BLaER1 treated with 17β-estradiol and CSF1 and Interleukin-3, amounts not matched to agents 10 nM and 100 nM (cell line): Measurements from ENCODE around the gene SRGAP3.

ENCODE experiments used
- H3K27ac ChIP-seq, 11 experiments: shearing (Covaris generic); formaldehyde crosslinking; 2 replicates each; pipeline ENCODE4 v1.8.1; 2022
- H3K27me3 ChIP-seq, 11 experiments: shearing (Covaris generic); formaldehyde crosslinking; 2 replicates each; pipeline ENCODE4 v1.8.1; 2022
- H3K36me3 ChIP-seq, 11 experiments: shearing (Covaris generic); formaldehyde crosslinking; 2 replicates each; pipeline ENCODE4 v1.8.1; 2022
- H3K4me1 ChIP-seq, 10 experiments: shearing (Covaris generic); formaldehyde crosslinking; 2 replicates each; pipeline ENCODE4 v1.8.1; 2022
- H3K4me2 ChIP-seq, 11 experiments: shearing (Covaris generic); formaldehyde crosslinking; 2 replicates each; pipeline ENCODE4 v1.8.1; 2022
- H3K4me3 ChIP-seq, 10 experiments: shearing (Covaris generic); formaldehyde crosslinking; 2 replicates each; pipeline ENCODE4 v1.8.1; 2022
- H3K9ac ChIP-seq, 11 experiments: shearing (Covaris generic); formaldehyde crosslinking; 2 replicates each; pipeline ENCODE4 v1.8.1; 2022
- H3K9me3 ChIP-seq, 11 experiments: shearing (Covaris generic); formaldehyde crosslinking; replicated peaks in 1 of 11; 2 replicates each; pipeline ENCODE4 v1.8.1; 2022
- H4K20me1 ChIP-seq, 11 experiments: shearing (Covaris generic); formaldehyde crosslinking; 2 replicates each; pipeline ENCODE4 v1.8.1; 2022
- Cebpa-rat ChIP-seq, 11 experiments: shearing (Covaris generic); IDR thresholded peaks; 2 replicates each; pipeline ENCODE4 v1.8.1; 2022

The SRGAP3 gene

GRCh38 chr3:9233101-9233500, 16.3 kb downstream of the SRGAP3 start:
- H3K9ac ChIP-seq = no peak overlapping the region
- H3K27ac ChIP-seq = no peak overlapping the region
- no peaks in the 10 kb centered on the region; a peak in 1 of 22 replicates for H4K20me1 ChIP-seq
- TF ChIP-seq Cebpa-rat (IDR thresholded peaks at IDR 0.05) = no peak
- peaks cover 0 to 6% (median 0%) of the 10 kb centered on the region in 10 experiments; a peak in 2 of 20 replicates for H3K4me1 ChIP-seq
- no peak overlapping the region for H3K4me3 ChIP-seq
- peaks cover 0 to 4% (median 0%) of the 10 kb centered on the region in 11 experiments; a peak in 1 of 22 replicates for H3K36me3 ChIP-seq
- no peak overlapping the region for H3K4me2 ChIP-seq
- H3K9me3 ChIP-seq = peaks cover 0 to 8% (median 0%) of the 10 kb centered on the region in 11 experiments; a peak in 3 of 22 replicates
- H3K27me3 ChIP-seq = no peaks in the 10 kb centered on the region

GRCh38 chr3:9231937-9232336, 17.5 kb downstream of the SRGAP3 start:
- H3K27me3 ChIP-seq = no peaks in the 10 kb centered on the region
- H3K9ac ChIP-seq = no peak overlapping the region
- H3K36me3 ChIP-seq = 0 out of 22 replicates have a peak, but pooled peaks cover 0 to 4% (median 0%) of the 10 kb centered on the region in 11 experiments
- H3K4me1 ChIP-seq = peaks cover 0 to 5% (median 0%) of the 10 kb centered on the region in 10 experiments; a peak in 2 of 20 replicates
- no peak overlapping the region for H3K4me2 ChIP-seq
- no peaks in the 10 kb centered on the region; a peak in 1 of 22 replicates for H4K20me1 ChIP-seq
- no peak overlapping the region for H3K27ac ChIP-seq
- H3K4me3 ChIP-seq = no peak overlapping the region
- peaks cover 0 to 8% (median 0%) of the 10 kb centered on the region in 11 experiments; a peak in 3 of 22 replicates for H3K9me3 ChIP-seq
- no peak for TF ChIP-seq Cebpa-rat (IDR thresholded peaks at IDR 0.05)

- Histone ChIP-seq H3K4me2 (no peak overlapping the region), H3K27me3 (no peaks in the 10 kb centered on the region), H3K4me3 (no peak overlapping the region), H4K20me1 (peaks cover 0 to 3% (median 0%) of the 10 kb centered on the region in 11 experiments; a peak in 1 of 22 replicates), H3K9me3 (peaks cover 0 to 6% (median 0%) of the 10 kb centered on the region in 11 experiments; a peak in 3 of 22 replicates), H3K9ac (no peak overlapping the region), H3K36me3 (0 out of 22 replicates have a peak, but pooled peaks cover 0 to 4% (median 0%) of the 10 kb centered on the region in 11 experiments), H3K4me1 (peaks cover 0 to 5% (median 0%) of the 10 kb centered on the region in 10 experiments; a peak in 2 of 20 replicates), H3K27ac (no peak overlapping the region)
- no peak for TF ChIP-seq Cebpa-rat (IDR thresholded peaks at IDR 0.05)
Measured at GRCh38 chr3:9231471-9231870, 18.0 kb downstream of the SRGAP3 start.

GRCh38 chr3:9231006-9231405, 18.4 kb downstream of the SRGAP3 start:
- Histone ChIP-seq H3K4me2 (no peak overlapping the region), H3K9ac (no peak overlapping the region), H3K27ac (no peak overlapping the region), H3K4me3 (no peak overlapping the region), H3K4me1 (peaks cover 0 to 5% (median 0%) of the 10 kb centered on the region in 10 experiments; a peak in 2 of 20 replicates), H3K9me3 (peaks cover 0 to 1% (median 0%) of the 10 kb centered on the region in 11 experiments; a peak in 2 of 22 replicates), H3K27me3 (no peaks in the 10 kb centered on the region), H3K36me3 (0 out of 22 replicates have a peak, but pooled peaks cover 0 to 2% (median 0%) of the 10 kb centered on the region in 11 experiments), H4K20me1 (peaks cover 0 to 6% (median 0%) of the 10 kb centered on the region in 11 experiments; a peak in 1 of 22 replicates)
- no peak for TF ChIP-seq Cebpa-rat (IDR thresholded peaks at IDR 0.05)

GRCh38 chr3:9230596-9230995, 18.9 kb downstream of the SRGAP3 start:
- Histone ChIP-seq H3K9me3 (no peaks in the 10 kb centered on the region), H4K20me1 (peaks cover 0 to 6% (median 0%) of the 10 kb centered on the region in 11 experiments; a peak in 1 of 22 replicates), H3K4me2 (no peak overlapping the region), H3K36me3 (no peaks in the 10 kb centered on the region), H3K4me3 (no peak overlapping the region), H3K9ac (no peak overlapping the region), H3K27ac (no peak overlapping the region), H3K4me1 (peaks cover 0 to 5% (median 0%) of the 10 kb centered on the region in 10 experiments; a peak in 2 of 20 replicates), H3K27me3 (no peaks in the 10 kb centered on the region)
- TF ChIP-seq Cebpa-rat (IDR thresholded peaks at IDR 0.05) = no peak

- Histone ChIP-seq H4K20me1 (peaks cover 0 to 10% (median 0%) of the 10 kb centered on the region in 11 experiments; a peak in 1 of 22 replicates), H3K4me1 (peaks cover 0 to 5% (median 0%) of the 10 kb centered on the region in 10 experiments; a peak in 2 of 20 replicates), H3K27ac (no peak overlapping the region), H3K36me3 (no peaks in the 10 kb centered on the region), H3K4me3 (no peak overlapping the region), H3K4me2 (no peak overlapping the region), H3K9ac (no peak overlapping the region), H3K27me3 (no peaks in the 10 kb centered on the region), H3K9me3 (no peaks in the 10 kb centered on the region)
- no peak for TF ChIP-seq Cebpa-rat (IDR thresholded peaks at IDR 0.05)
Measured at GRCh38 chr3:9229879-9230278, 19.6 kb downstream of the SRGAP3 start.

- Histone ChIP-seq H3K27ac (no peak overlapping the region), H4K20me1 (peaks cover 0 to 15% (median 0%) of the 10 kb centered on the region in 11 experiments; a peak in 1 of 22 replicates), H3K4me3 (no peak overlapping the region), H3K9ac (no peak overlapping the region), H3K4me1 (peaks cover 0 to 9% (median 0%) of the 10 kb centered on the region in 10 experiments; a peak in 3 of 20 replicates), H3K4me2 (no peak overlapping the region), H3K36me3 (no peaks in the 10 kb centered on the region), H3K27me3 (no peaks in the 10 kb centered on the region), H3K9me3 (no peaks in the 10 kb centered on the region)
- no peak for TF ChIP-seq Cebpa-rat (IDR thresholded peaks at IDR 0.05)
Measured at GRCh38 chr3:9229325-9229724, 20.1 kb downstream of the SRGAP3 start.

- TF ChIP-seq Cebpa-rat (IDR thresholded peaks at IDR 0.05) = no peak
- Histone ChIP-seq H3K4me2 (no peak overlapping the region), H4K20me1 (peaks cover 0 to 25% (median 0%) of the 10 kb centered on the region in 11 experiments; a peak in 2 of 22 replicates)
Measured at GRCh38 chr3:9226326-9226725, 23.1 kb downstream of the SRGAP3 start.

GRCh38 chr3:9225268-9225667, 24.2 kb downstream of the SRGAP3 start:
- no peaks in the 10 kb centered on the region for H3K27me3 ChIP-seq
- no peaks in the 10 kb centered on the region for H3K9me3 ChIP-seq
- H4K20me1 ChIP-seq = peaks cover 0 to 25% (median 0%) of the 10 kb centered on the region in 11 experiments; a peak in 2 of 22 replicates
- no peak overlapping the region for H3K4me3 ChIP-seq
- H3K4me1 ChIP-seq = peaks cover 0 to 9% (median 0%) of the 10 kb centered on the region in 10 experiments; a peak in 3 of 20 replicates
- no peaks in the 10 kb centered on the region for H3K36me3 ChIP-seq
- no peak overlapping the region for H3K27ac ChIP-seq
- H3K9ac ChIP-seq = no peak overlapping the region
- TF ChIP-seq Cebpa-rat (IDR thresholded peaks at IDR 0.05) = no peak
- no peak overlapping the region for H3K4me2 ChIP-seq

More at GRCh38 chr3:9226326-9226725, 23.1 kb downstream of the SRGAP3 start:
- no peaks in the 10 kb centered on the region for H3K9me3 ChIP-seq
- no peaks in the 10 kb centered on the region for H3K27me3 ChIP-seq
- no peak overlapping the region for H3K27ac ChIP-seq
- H3K4me1 ChIP-seq = peaks cover 0 to 9% (median 0%) of the 10 kb centered on the region in 10 experiments; a peak in 3 of 20 replicates
- no peak overlapping the region for H3K4me3 ChIP-seq
- no peaks in the 10 kb centered on the region for H3K36me3 ChIP-seq
- no peak overlapping the region for H3K9ac ChIP-seq
